Epithelial cell of proximal tubule (primary cell): Measurements from ENCODE around the gene SELENON. TPM values are rescaled to one million over a fixed set of nuclear protein-coding genes. Genes with fewer than 3 reads are reported as not detected.

ENCODE experiments used
- DNase-seq: peaks from one replicate; pipeline ENCODE4 v3.0.0-alpha.2; 2011; ENCODE audit warnings: low read depth
- H3K4me3 ChIP-seq: 2 replicates; pipeline ENCODE4 v1.5.1; 2011; ENCODE audit warnings: low read depth, mild to moderate bottlenecking, low read length
- CTCF ChIP-seq: conservative IDR thresholded peaks from 2 replicates; pipeline ENCODE4 v1.5.1; 2012; ENCODE audit warnings: low read depth, mild to moderate bottlenecking, low read length
- total RNA-seq: library from RNA; depleted of rRNA; stranded (reverse); fragments of >200 nt; gene quantifications from 2 replicates; pipeline ENCODE4 v1.2.3, GENCODE V29; 2015

Gene SELENON
- total RNA-seq, 1 donor from 2014 or later: 35.1 TPM

- peak within 1 kb of the TSS; percentile 74 for H3K4me3 ChIP-seq
- DNase-seq: no peak
- no peak for TF ChIP-seq CTCF
Measured at GRCh38 chr1:25858906-25859789, 59.2 kb downstream of the SELENON start, which contains the start of gene AUNIP. Gene AUNIP, minus strand, starts transcription at chr1:25859457. Its CDS starts 100 bp downstream, at chr1:25859357.

GRCh38 chr1:25861316-25862286, 61.6 kb downstream of the SELENON start:
- no peak for DNase-seq
- no peak for TF ChIP-seq CTCF
- no peak overlapping the region for H3K4me3 ChIP-seq

GRCh38 chr1:25862785-25863485, 62.9 kb downstream of the SELENON start:
- no peak for DNase-seq
- no peak overlapping the region for H3K4me3 ChIP-seq
- TF ChIP-seq CTCF: no peak

GRCh38 chr1:25863486-25864262, 63.7 kb downstream of the SELENON start:
- H3K4me3 ChIP-seq: no peak overlapping the region
- no peak for DNase-seq
- no peak for TF ChIP-seq CTCF

GRCh38 chr1:25864434-25864833, 64.4 kb downstream of the SELENON start:
- no peak for DNase-seq
- TF ChIP-seq CTCF: no peak
- H3K4me3 ChIP-seq: no peak overlapping the region

GRCh38 chr1:25866288-25866687, 66.3 kb downstream of the SELENON start:
- TF ChIP-seq CTCF: no peak
- no peak for DNase-seq
- no peak overlapping the region for H3K4me3 ChIP-seq
